ENCODE results near the gene STH.

GRCh38 chr17:45955326-45955725, 43.7 kb upstream of the STH start:
- no peak for TF ChIP-seq POLR2A (IDR thresholded peaks at IDR 0.05)
- no peak for TF ChIP-seq CTCF (IDR thresholded peaks at IDR 0.05)
- TF ChIP-seq POLR2AphosphoS5 (IDR thresholded peaks at IDR 0.05): no peak

Data from breast epithelium (tissue), 3 donors.